Ishikawa (cell line): ENCODE data around the gene UQCC3.

Source experiments
- RAD21 ChIP-seq: IDR thresholded peaks from 2 replicates; pipeline ENCODE4 v1.6.1; 2012; ENCODE audit warnings: low read depth
- TAF1 ChIP-seq: IDR thresholded peaks from 2 replicates; pipeline ENCODE4 v1.6.1; 2012; ENCODE audit warnings: low read depth, mild to moderate bottlenecking
- TEAD4 ChIP-seq: IDR thresholded peaks from 2 replicates; pipeline ENCODE4 v1.6.1; 2012
- ZBTB7A ChIP-seq: IDR thresholded peaks from 2 replicates; pipeline ENCODE4 v1.6.1; 2012; ENCODE audit warnings: low read depth

GRCh38 chr11:62688491-62688890 is 17.0 kb downstream of the UQCC3 start:
- TF ChIP-seq ZBTB7A, result no peak
- TF ChIP-seq TEAD4, result no peak
- TF ChIP-seq TAF1, result no peak
- TF ChIP-seq RAD21, result no peak
